Measurements from ENCODE around the gene SH3RF3.

The SH3RF3 gene

DNA sequence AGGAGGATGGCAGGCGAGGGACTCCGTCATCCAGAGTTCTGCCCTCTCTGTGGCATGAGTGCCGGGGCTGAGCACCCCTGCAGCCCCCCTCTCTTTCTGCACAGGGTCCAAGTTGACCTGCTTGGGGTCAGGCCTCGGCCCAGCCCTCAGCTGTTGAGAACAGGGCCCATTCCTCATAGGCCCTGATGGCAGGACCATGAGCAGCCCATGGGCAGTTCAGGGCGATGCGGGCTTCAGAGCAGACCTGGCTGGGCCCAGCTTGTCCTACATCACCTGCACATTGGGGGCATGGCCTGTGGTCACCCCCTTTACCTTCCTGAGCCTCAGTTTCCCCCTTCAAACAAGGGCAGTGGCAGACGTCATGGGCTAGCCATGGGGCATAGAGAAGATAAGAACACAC is 246.7 kb downstream of the SH3RF3 start:
- FAIRE-seq (no peak), DNase-seq (ENCODE audit: extremely low spot score, insufficient read length, low read depth) (no peak)

DNA sequence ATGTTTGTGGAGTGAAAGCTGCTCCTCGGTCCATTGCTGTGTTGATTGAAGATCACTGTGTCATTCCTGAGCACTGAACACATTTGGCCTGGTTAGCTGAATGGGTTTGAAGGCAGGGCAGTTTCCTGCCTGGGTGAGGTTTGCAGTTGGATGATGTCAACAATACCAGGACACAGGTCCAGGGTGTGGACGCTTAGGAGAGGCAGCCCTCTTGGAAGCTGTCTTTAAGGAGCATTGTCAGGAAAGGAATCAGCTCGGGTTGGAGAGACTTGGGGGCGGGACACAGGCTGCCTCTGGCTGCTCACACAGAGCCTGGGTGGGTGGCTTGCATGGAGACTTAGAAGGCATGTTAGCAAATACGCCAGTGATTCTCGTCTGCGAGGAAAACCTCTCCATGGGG is 247.1 kb downstream of the SH3RF3 start:
- DNase-seq (ENCODE audit: extremely low spot score, insufficient read length, low read depth), result no peak
- no peak for FAIRE-seq

DNA sequence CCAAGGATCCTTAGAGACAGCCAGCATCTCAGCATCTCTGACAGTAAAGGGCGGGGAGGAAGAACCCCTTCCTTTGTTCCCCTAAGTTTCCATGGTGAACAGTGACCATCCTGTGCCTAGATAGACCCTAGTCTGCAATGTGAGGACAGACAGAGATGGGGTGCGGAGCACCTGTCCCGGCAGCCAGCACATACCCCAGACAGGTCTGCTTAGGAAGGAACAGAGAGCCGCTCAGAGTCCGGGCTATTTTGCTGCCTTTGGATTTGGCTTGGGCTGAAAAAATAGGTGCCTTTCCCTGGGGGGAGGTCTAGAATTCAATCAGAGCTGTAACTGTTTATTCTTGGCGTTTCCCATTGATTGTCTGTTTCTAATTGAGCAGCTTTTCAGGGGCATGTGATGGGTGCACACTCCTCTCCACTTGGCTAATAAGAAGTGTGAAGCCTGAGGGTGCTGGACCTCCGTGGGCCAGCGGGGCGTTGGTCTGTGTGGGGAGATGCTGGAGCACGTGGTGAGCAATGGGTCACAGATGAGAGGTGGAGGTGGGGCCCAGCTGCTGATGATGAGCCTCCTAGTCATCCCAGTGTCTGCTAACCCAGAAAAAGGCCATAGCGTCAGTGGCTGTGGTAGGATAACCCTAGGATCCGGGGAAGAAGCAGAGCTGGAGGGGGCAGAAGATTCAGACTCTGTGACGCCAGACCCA is 247.9 kb downstream of the SH3RF3 start:
- FAIRE-seq, result no peak
- DNase-seq (ENCODE audit: extremely low spot score, insufficient read length, low read depth), result no peak

DNA sequence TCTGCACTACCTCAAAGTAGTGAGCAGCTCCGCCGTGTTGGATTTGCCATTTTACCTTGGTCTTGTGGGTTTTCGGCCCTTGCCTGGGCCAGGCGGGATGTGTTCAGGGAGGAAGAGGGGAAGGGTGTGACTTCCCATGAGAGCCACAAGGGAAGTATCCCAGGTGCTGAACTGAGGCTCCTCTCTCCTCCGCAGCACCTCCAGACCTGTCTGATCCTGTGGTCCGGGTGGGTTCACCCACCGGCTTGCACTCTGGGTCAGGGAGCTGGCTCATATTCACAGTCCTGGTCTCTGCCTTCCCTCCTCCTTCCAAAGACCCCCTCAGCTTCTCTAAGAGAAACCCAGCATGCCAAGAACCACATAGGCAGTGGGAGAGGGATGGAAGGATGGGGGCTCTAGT is 249.0 kb downstream of the SH3RF3 start:
- no peak for FAIRE-seq
- DNase-seq (ENCODE audit: extremely low spot score, insufficient read length, low read depth), result no peak

DNA sequence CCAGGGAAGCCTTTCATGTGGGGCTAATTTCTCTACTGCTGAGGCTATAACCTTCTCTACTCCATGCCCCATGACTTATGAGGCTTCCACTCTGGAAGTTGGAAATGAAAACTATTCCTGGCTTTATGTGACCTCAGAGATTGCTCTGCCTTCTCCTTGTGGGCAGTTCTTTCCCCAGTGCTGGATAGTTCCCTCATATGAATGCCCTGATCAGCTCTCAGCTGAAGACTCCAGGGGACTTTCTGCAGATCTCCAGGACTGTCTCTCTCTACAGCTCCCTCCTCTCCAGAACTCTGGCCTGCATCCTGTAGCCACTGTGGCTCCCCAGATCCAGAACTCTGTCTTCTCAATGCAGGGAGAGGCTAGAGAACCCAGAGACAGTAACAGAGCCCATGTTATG is 249.7 kb downstream of the SH3RF3 start:
- DNase-seq (ENCODE audit: extremely low spot score, insufficient read length, low read depth) (no peak), FAIRE-seq (no peak)

DNA sequence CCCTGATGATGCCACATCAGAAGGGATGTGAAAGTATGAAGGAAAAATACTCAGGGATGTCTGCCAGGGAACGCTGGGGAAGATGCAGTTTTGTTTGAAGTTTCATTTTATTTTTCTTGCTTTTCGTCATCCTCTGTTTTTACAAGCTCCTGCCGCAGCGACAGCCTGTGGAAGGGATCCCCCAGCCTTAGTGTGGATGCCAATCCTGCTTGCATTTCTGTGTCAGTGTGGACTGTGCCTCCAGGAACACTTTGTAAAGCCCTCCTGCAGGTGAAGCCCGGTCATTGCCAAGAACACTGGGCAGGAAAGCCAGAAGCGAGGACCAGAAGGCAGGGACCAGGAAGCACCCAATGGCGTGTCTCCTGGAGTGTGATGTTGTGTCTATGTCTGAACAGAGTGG is 250.5 kb downstream of the SH3RF3 start:
- FAIRE-seq, result no peak

DNA sequence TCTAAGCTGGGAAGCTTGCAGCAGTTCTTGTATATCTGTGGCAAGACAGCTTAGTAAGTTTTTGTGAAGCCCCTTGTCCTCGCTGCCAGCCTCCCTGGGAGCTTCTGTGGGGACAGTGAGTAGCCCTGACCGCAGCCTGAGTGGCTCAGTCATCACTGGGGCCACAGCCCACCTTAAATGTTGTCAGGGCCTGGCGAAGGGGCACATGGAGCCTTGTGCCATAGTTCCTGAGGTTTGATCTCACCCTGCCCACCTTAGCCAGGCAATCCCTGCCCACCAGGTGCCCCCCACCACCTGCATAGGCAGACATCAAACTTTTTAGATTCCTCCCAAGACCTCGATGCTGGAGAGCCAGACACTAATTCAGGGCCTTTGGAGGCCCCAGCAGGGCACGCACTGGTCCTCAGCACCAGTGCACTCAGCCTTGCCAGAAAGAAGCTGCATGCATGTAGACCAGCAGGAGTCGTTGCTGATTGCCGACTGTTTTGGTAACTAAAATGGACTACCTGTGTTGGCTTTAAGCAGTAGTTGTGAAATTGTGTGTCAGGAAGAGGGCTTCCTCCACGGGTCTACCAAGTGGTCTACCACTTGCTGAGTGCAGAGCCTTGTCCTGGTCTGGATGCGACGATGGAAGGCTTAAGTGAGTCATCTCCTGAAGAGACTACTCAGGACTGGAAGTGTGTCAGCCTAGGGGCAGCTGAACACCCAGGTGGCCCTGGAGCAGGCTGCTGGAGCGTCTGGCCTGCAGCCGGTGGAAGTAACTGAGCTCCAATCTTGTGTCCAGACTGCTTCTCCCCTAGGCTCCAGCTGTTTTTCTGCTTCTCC is 251.7 kb downstream of the SH3RF3 start:
- FAIRE-seq (no peak), DNase-seq (ENCODE audit: extremely low spot score, insufficient read length, low read depth) (no peak)

More for the DNA sequence above, 250.5 kb downstream of the SH3RF3 start:
- DNase-seq (ENCODE audit: extremely low spot score, insufficient read length, low read depth), result no peak

DNA sequence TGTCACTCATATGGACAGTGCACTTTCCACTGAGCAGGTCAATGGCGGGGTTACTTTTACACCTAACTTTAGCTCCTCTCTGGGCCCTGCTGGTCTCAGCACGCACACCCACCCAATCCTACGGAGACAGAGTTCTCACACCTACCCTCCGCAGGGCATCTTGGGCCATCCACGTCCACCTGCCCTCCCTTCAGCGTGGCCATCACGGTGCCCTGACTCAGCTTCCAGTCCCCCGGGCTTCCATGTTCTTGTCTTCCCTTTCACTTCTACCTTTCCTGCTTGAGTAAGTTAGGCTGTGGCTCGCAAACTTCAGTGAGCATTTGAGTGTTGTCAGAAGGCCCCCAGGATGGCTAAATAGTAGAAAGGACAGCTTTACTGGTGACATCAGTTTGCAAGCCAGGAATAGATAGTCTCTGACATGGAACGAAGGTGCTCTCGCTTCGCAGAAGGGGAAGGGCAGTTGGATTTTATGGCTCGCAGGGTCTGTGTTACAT is 252.4 kb downstream of the SH3RF3 start:
- DNase-seq (ENCODE audit: extremely low spot score, insufficient read length, low read depth) (no peak), FAIRE-seq (no peak)

DNA sequence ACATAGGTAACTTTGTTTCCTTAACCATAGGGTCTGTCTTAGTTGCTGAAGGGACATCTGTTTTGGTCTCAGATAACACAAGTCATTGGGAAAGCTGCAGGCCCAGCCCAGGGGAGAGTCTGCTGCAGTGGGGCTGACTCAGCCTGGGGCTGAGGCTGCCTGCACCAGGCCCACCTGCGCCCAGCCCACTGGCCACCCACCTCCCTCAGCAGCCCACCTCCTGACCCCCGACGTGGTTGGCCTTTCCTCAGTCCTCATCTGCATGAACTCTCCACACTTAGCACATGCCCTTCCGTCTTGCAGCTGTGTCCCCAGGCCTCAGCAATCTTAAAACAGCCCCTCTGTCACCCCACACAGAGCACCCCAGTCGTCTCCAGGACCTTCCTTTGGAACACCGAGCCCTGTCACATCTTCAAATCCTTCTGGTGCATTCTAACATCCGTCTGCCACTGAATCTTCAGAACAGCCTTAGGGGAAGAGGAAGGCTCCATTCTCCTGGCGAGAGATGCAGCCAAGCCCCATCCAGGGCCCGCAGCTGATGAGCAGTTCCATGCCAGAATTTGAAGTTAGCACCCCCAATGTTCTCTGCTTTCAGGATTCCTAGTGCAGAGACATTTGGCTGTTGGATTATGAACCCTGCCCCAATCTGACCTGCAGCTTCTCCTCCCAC is 253.4 kb downstream of the SH3RF3 start:
- FAIRE-seq, result no peak
- no peak for DNase-seq (ENCODE audit: extremely low spot score, insufficient read length, low read depth)

DNA sequence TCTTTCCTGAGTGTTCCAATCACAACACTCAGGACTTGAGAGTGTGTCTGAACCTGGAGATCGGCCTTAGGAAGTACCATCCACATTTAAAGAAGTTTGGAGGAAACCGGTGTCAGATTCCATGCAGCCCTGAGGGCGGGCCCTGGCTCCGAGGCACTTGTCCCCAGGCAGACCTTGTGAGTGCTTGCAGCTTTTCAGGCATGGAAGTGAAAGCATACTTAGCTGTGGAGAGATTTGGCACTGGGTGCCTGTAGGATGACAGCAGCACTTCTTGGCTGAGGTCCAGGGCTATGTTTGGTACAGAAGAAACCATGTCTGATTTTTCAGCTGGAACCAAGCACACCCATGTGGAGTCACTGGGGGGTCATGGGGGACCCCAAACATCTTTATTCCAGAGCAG is 253.9 kb downstream of the SH3RF3 start:
- FAIRE-seq (no peak), DNase-seq (ENCODE audit: extremely low spot score, insufficient read length, low read depth) (no peak)

DNA sequence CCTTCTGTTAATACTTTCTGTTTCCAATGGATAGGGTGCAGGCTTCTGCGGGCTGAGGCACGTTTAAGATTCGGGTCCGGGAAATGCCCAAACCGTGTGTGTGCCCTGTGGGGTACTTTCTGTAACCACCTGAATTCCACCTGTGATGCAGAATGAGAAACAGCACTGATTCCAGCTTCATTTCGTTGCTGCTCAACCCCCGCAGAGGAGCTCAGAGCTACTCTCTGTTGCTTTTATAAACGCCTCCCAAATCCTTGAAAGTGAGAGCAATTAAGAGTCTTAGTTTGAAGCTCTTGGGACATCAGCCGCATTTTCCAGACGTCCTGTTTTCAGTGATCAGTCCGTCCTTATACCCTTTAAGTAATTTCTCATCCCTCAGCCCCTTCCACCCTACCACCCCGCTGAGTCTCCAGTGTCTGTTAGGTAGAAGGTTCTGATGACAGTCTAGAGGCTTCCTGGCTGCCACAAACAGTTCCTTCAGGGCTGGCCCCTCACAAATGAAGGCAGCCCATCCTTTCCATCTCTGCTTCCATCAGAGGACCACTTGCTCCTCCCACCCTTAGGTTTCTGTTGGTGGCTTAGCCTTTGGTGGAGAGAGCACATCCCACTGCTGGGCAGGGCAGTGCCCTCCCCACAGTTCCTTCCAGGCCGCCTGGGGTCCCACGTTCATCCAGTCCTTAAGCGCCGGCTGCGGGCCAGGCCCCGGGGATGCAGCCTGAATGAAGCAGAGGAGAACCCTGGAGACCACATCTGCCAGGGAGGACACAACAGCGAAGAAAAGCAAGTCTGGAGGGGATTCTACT is 254.7 kb downstream of the SH3RF3 start:
- FAIRE-seq (no peak), DNase-seq (ENCODE audit: extremely low spot score, insufficient read length, low read depth) (no peak)

DNA sequence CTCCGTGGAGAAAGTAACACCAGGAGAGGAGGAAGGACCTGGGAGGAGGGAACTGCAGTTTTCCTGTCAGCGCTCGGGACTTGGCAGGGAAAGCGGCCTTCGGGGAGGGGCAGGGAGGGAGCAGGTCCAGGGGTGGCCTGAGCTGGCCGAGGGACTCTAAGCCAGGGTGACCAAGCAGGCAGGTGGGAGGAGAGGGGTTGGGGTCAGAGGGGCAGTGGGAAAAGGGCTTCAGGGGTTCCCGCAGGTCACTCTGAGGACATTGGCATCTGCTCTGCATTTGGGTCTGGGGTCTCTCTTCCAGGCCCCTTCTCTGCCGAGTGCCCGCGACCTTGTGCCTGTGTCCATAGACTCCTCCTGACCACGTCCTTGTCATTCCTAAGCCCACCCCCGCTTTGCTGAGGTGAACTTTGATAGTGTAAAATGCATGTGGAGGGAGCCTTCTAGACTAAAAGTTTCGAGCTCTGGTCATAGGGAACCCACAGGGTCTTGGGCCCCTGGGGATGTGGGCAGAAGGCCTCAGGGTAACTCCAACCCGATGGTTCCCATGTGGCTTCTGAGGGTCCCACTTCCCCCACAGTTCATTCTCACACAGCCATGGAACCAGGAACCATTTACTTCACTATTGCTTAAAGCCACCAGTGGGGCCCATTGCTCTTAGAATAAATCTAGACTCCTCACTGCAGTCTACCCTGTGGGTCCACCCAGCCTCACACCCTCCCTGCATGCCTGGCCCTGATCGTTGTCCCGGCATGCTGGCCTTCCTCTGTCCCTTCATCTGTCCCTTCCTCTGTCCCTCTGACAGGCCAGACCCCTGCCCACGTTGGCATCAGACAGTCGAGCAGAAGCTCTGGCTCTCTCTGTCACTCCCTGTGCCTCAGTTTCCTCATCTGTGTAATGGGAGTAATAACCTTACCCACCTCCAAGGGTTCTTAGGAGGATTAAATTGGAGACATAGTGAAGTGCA is 255.6 kb downstream of the SH3RF3 start:
- FAIRE-seq (no peak), DNase-seq (ENCODE audit: extremely low spot score, insufficient read length, low read depth) (no peak)

DNA sequence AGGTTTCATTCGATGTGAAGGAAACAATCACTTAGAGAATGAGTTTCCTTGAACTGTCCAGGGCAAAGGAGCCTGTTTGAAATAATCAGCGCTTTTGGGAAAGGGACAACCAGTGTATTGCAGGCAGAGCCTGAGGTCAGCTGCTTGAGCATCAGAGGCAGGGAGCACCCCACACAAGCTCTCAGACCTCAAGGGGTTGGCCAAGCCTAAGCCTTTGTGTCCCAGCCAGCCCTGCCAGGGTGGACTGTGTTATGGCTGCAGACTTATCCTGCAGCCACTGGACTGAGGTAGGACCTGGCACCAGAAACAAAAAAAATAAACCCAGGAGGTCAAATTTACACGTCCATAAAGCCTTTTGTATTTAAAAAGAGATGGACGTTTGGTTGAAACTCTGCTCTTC is 256.5 kb downstream of the SH3RF3 start:
- DNase-seq (ENCODE audit: extremely low spot score, insufficient read length, low read depth) (no peak), FAIRE-seq (no peak)

DNA sequence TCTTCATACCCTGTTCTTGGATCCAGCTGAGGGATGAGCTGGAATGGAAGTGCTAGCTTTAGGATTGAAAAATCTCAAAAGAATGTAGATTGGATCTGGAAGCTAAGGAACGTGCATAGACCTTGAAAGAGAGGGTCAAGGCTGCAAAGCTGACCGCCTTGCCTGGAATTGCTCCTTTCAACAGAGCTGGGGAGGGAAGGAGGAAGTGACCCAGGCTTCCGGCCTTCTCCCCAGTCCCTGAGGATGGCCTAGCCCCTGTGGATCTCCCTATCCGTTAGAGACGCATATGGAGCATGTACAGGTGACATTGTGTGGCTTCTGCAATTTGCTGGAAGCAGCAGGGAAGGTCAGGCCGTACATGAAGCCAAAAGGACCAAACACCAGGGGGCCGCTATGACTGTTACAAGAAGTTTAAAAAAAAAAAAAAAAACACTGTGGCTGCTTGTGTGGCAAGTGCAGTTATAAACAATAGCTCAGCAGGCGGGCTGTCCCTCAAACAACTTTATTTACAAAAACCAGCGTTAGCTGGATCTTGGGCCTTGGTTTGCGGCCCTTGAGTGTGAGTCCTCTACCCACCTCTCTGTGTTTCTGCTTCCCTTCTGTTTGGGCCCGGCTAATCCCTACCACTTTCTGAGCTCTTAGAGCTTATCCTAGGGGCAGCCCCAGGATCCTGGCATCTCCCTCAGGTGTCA is 257.1 kb downstream of the SH3RF3 start:
- FAIRE-seq (no peak), DNase-seq (ENCODE audit: extremely low spot score, insufficient read length, low read depth) (no peak)

DNA sequence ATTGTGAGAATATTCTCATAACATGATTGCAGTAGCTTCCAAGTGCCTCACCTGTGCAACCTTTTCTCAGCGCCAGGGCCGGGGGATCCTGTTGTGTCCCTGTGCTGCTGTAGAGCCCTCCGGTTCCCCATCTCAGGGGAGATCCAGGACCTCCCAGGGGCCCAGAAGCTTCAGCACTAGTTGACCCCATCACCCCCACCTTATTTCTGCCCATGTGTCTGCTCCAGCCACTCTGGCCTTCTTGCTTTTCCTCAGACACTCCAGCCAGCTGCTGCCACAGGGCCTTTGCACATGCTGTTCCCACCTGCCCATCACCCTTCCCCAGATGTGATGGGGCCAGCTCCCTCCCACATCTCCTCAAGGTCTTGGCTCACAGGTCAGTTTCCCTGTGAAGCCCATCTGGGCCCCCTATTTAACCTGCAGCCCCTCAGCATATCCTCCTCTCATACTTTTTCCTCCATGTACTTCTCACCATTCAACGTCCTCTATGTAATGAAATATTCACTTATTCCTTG is 258.3 kb downstream of the SH3RF3 start:
- DNase-seq (ENCODE audit: extremely low spot score, insufficient read length, low read depth) (no peak), FAIRE-seq (no peak)

DNA sequence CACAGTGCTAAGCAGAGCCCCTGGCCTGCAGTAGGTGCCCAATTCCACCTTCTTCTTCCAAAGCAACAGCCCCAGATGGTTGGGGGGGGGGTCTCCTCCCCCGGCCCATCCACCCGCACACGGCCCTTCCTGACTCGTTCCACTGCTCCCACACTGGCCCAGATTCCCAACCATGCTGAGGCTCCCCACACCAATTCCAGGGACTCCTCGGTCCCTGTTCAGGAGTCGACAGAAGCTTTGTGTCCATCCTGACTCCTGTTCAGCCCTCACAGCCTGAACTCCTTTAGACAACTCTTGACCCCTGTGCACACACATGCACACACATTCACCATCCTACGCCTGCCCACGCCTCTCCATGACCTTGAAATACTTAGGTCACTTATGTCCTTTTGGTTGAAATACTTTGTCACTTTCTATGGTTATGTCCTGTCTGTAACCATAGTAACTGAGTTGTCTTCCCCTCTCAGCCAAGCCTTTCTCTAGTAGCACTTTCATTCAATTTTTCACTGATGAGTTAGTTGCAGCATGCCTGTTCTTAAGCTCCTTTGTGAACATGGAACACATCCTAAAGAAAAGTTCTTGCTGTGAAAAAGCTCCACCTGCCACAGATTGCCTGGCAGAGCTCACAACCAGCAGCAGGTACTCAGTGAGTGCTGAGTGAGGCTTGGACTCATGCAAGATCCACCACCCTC is 258.9 kb downstream of the SH3RF3 start:
- DNase-seq (ENCODE audit: extremely low spot score, insufficient read length, low read depth), result no peak
- FAIRE-seq, result no peak

DNA sequence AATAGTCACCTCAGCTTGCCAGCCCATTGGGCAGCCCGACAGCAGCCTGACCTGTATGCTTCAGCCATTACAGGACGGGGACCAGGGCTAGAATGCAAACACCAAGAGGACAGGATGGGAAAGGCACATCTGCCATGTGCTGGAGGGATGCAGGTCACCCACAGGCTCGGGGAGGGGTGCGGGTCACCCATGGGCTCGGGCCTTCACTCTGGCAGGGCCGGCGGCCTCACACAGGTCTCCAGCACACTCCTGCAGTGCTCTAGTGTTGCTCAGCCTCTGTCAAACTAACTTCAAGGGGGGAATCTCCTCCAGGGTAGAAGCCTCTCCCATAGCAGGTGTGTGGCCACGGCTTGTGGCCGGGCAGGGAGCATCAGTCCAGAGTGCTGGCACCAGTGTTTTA is 262.2 kb downstream of the SH3RF3 start:
- no peak for DNase-seq (ENCODE audit: extremely low spot score, insufficient read length, low read depth)
- no peak for FAIRE-seq

DNA sequence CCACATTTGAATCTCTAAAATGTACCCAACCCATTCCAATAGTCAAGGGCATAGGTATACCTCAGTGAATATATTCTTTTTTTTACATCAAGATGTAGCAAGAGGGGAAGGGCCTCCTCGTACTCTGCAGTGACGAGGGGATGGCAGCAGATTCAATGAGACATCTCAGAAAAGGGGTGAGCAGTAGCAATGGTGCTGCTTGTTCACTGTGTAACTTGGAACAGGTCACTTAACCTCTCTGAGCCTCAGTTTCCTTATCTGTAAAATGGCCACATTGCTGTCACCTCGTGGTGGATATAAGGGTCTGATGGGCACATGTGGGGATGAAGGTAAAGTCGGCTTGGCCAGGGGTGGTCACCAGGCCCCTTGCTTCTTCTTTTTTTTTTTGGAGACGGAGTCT is 263.1 kb downstream of the SH3RF3 start:
- no peak for FAIRE-seq
- DNase-seq (ENCODE audit: extremely low spot score, insufficient read length, low read depth), result no peak

Data from GM18507 (cell line).